HG02759 (cell line): ENCODE measurements around the gene ALG1.
"Not testable (repeated sequence)": the region's sequence is repeated elsewhere in the genome, so short reads cannot be mapped to it uniquely, and the experiment has no call there.

Experiments
- ATAC-seq: cut with Tn5 transposase; IDR thresholded peaks from one replicate; pipeline ENCODE4 v1.9.1; 2021; ENCODE audit warnings: mild to moderate bottlenecking, moderate library complexity; ENCODE audit not compliant: unreplicated experiment

The ALG1 gene

GRCh38 chr16:5072334-5073278 lies 963 bp downstream of the ALG1 start:
- no peak for ATAC-seq

- no peak for ATAC-seq
These were observed 1.6 kb downstream of the ALG1 start for GRCh38 chr16:5073279-5073629.

- ATAC-seq, result not testable (repeated sequence)
These were observed 2.1 kb downstream of the ALG1 start for GRCh38 chr16:5073771-5074170.

GRCh38 chr16:5075637-5076036 lies 4.0 kb downstream of the ALG1 start:
- ATAC-seq, result no peak

GRCh38 chr16:5077304-5077703 lies 5.7 kb downstream of the ALG1 start:
- no peak for ATAC-seq

- no peak for ATAC-seq
These were observed 7.0 kb downstream of the ALG1 start for GRCh38 chr16:5078626-5079025.

- ATAC-seq, result not testable (repeated sequence)
These were observed 8.8 kb downstream of the ALG1 start for GRCh38 chr16:5080461-5080860.

GRCh38 chr16:5080996-5081395 lies 9.4 kb downstream of the ALG1 start:
- ATAC-seq, result not testable (repeated sequence)

GRCh38 chr16:5083646-5084045 lies 12.0 kb downstream of the ALG1 start:
- ATAC-seq, result not testable (repeated sequence)

- not testable (repeated sequence) for ATAC-seq
These were observed 12.6 kb downstream of the ALG1 start for GRCh38 chr16:5084099-5084731.

- not testable (repeated sequence) for ATAC-seq
These were observed 13.2 kb downstream of the ALG1 start for GRCh38 chr16:5084802-5085201.

GRCh38 chr16:5085716-5086115 lies 14.1 kb downstream of the ALG1 start:
- not testable (repeated sequence) for ATAC-seq

GRCh38 chr16:5088086-5088790 lies 16.6 kb downstream of the ALG1 start:
- not testable (repeated sequence) for ATAC-seq

- ATAC-seq, result not testable (repeated sequence)
These were observed 17.3 kb downstream of the ALG1 start for GRCh38 chr16:5088936-5089335.

GRCh38 chr16:5089911-5090555 lies 18.4 kb downstream of the ALG1 start:
- not testable (repeated sequence) for ATAC-seq

- not testable (repeated sequence) for ATAC-seq
These were observed 18.9 kb downstream of the ALG1 start for GRCh38 chr16:5090592-5090991.

GRCh38 chr16:5093081-5093480 lies 21.4 kb downstream of the ALG1 start:
- ATAC-seq, result not testable (repeated sequence)

- not testable (repeated sequence) for ATAC-seq
These were observed 22.1 kb downstream of the ALG1 start for GRCh38 chr16:5093746-5094145.

GRCh38 chr16:5095145-5095830 lies 23.6 kb downstream of the ALG1 start:
- ATAC-seq, result not testable (repeated sequence)

GRCh38 chr16:5096437-5097060 lies 24.9 kb downstream of the ALG1 start:
- ATAC-seq, result not testable (repeated sequence)
